Measurements from ENCODE around the gene TNP2.

The TNP2 gene

DNA sequence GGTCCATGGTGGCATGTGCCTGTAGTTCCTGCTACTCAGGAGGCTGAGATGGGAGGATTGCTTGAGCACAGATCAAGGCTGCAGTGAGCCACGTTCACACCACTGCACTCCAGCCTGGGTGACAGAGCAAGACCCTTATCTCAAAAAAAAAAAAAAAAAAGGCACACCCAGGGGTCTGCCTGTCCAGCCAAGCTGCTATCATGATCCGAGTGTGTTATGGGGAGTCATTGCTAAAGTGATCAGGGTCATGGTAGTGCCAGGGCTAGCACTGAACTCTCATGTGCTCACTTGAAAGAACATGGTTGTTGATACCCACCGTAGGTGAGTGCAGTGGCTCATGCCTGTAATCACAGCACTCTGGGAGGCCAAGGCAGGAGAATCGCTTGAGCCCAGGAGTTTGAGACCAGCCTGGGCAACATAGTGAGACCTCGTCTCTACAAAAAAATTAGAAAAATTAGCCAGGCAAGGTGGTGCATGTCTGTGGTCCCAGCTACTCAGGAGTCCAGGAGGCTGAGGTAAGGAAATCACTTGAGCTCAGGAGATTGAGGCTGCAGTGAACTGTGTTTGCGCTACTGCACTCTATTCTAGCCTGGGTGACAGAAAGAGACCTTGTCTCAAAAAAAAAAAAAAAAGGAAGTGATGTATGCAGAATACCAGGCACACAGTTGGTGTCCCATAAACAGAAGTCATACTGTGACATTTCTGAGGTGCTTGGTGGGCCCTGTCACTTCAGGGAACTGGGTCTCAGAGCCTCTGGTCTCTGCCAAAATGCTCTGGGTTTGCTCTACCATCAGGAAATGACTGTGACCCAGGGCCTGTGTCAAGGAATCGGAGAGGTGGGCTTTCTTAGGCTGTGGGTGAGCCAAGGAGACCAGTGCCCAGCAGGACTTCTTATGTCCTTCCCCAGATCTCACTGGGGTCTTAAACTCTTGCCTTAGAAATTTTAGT is 9.8 kb upstream of the TNP2 start:
- ChIA-PET CTCF (no interaction called here), POLR2A (interaction anchor here (0.8 kb wide), 1 partner anchor 23 kb away, joined by 3 read pairs; the partner anchor contains the start of gene SOCS1)
- no peak for DNase-seq (ENCODE audit: extremely low spot score)
- TF ChIP-seq, protein P1, sequence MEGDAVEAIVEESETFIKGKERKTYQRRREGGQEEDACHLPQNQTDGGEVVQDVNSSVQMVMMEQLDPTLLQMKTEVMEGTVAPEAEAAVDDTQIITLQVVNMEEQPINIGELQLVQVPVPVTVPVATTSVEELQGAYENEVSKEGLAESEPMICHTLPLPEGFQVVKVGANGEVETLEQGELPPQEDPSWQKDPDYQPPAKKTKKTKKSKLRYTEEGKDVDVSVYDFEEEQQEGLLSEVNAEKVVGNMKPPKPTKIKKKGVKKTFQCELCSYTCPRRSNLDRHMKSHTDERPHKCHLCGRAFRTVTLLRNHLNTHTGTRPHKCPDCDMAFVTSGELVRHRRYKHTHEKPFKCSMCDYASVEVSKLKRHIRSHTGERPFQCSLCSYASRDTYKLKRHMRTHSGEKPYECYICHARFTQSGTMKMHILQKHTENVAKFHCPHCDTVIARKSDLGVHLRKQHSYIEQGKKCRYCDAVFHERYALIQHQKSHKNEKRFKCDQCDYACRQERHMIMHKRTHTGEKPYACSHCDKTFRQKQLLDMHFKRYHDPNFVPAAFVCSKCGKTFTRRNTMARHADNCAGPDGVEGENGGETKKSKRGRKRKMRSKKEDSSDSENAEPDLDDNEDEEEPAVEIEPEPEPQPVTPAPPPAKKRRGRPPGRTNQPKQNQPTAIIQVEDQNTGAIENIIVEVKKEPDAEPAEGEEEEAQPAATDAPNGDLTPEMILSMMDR (IDR thresholded peaks at IDR 0.05; ENCODE audit: control extremely low read depth, extremely low read depth, low read depth, missing control alignments), result no peak

DNA sequence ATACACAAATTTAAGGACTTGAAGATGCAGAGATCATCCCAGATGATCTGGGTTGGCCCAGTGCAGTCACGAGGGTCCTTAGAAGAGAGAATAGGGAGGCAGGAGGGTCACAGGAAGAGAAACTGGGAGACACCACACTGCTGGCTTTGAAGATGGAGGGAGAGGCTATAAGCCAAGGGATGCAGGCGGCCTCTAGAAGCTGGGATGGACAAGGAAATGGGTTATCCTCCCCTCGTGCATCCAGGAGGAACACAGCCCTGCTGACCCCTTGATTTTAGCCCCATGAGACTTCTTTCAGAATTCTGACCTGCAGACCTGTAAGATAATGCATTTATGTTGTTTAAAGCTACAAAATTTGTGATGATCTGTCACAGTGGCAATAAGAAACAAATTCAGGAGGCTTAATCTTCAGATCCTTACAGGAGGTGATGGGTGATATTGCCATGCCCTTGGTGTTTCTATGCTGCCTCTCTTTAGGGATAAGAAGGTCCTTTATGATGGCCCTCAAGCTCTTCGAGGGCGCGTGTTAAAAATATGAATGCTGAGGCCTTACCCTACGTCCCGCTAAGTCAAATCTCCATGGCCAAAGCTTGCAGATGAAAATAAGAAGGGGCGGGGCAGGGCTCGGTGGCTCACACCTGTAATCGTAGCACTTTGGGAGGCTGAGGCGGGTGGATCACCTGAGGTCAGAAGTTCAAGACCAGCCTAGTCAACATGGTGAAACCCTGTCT is 8.6 kb upstream of the TNP2 start:
- TF ChIP-seq, protein P1 (IDR thresholded peaks at IDR 0.05; ENCODE audit: control extremely low read depth, extremely low read depth, low read depth, missing control alignments), result no peak
- ChIA-PET CTCF (interaction anchor here (1.2 to 1.5 kb wide), 2 partner anchors 22 to 223 kb away, joined by 3 read pairs; partner anchors contain the start of gene SOCS1), POLR2A (no interaction called here)
- DNase-seq (ENCODE audit: extremely low spot score), result no peak

- TF ChIP-seq, protein P1 (IDR thresholded peaks at IDR 0.05; ENCODE audit: control extremely low read depth, extremely low read depth, low read depth, missing control alignments), result no peak
- CTCF ChIA-PET, result interaction anchor here (1.0 to 1.5 kb wide), 4 partner anchors 21 to 313 kb away, joined by 3 to 4 read pairs (median 4); partner anchors contain the start of gene SOCS1
- POLR2A ChIA-PET, result interaction anchor here (0.6 kb wide), 1 partner anchor 577 kb away, joined by 3 read pairs; no protein-coding TSS in a partner anchor
- no peak for DNase-seq (ENCODE audit: extremely low spot score)
Observed at GRCh38 chr16:11276896-11277593, 7.9 kb upstream of the TNP2 start.

DNA sequence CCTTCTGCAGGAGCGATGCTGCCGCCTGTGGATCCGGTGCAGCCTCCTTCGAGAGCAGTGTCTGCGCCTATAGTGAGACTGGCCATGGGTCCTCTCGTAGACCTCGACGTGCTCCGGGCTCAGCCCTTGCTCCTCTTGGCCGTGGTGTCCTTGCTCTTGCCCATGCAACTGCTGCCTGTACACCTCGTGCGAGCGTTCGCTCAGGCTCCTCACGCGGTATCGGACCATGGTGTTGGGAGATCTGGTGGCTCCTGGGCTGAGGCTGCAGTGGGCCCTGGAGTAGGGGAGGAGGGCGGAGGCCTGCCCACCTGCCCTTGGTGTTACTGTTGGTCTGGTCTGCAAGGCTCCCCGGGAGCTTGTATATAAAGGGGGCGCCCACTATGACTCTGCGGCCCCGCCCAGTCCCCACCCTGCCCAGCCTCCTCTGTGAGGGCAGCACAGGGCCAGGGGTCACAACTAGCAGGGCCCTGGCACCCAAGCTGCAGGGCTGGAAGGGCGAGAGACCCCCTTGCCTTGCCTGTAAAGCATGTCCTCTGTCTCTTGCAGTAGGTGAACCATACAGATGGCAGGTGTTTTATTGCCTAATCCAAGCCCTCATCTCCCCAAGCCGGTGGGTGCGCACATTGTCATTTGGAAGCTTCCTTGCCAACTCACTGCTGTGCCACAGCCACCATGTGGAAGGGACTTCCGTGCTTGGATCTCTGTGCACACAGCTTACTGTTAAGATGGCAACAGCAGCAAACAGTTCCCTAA is 7.2 kb upstream of the TNP2 start, which contains the start of gene PRM2:
PRM2 (minus strand) TSS at position 338 of the 753 bp plus-strand sequence; CDS start at position 228, 110 bp downstream.
- POLR2A ChIA-PET, result interaction anchor here (0.6 kb wide), 1 partner anchor 577 kb away, joined by 3 read pairs; no protein-coding TSS in a partner anchor
- TF ChIP-seq, protein P1 (IDR thresholded peaks at IDR 0.05; ENCODE audit: control extremely low read depth, extremely low read depth, low read depth, missing control alignments), result no peak
- CTCF ChIA-PET, result interaction anchor here (1.0 to 1.1 kb wide), 2 partner anchors 80 to 312 kb away, joined by 4 read pairs; no protein-coding TSS in a partner anchor
- DNase-seq (ENCODE audit: extremely low spot score), result no peak

GRCh38 chr16:11274964-11275363 is 5.8 kb upstream of the TNP2 start:
- TF ChIP-seq, protein P1 (IDR thresholded peaks at IDR 0.05; ENCODE audit: control extremely low read depth, extremely low read depth, low read depth, missing control alignments), result no peak
- ChIA-PET POLR2A (interaction anchor here (0.6 kb wide), 1 partner anchor 293 kb away, joined by 5 read pairs; no protein-coding TSS in a partner anchor), CTCF (interaction anchor here (0.8 kb wide), 1 partner anchor 17 kb away, joined by 3 read pairs; no protein-coding TSS in a partner anchor)
- DNase-seq (ENCODE audit: extremely low spot score), result no peak

Measured in GM10248 (cell line).